Measurements from ENCODE around the gene PTOV1. TPM values are rescaled to one million over a fixed set of nuclear protein-coding genes. Genes with fewer than 3 reads are reported as not detected.

The PTOV1 gene
- total RNA-seq, 2 donors from 2014 or later: 179 to 252 TPM

DNA sequence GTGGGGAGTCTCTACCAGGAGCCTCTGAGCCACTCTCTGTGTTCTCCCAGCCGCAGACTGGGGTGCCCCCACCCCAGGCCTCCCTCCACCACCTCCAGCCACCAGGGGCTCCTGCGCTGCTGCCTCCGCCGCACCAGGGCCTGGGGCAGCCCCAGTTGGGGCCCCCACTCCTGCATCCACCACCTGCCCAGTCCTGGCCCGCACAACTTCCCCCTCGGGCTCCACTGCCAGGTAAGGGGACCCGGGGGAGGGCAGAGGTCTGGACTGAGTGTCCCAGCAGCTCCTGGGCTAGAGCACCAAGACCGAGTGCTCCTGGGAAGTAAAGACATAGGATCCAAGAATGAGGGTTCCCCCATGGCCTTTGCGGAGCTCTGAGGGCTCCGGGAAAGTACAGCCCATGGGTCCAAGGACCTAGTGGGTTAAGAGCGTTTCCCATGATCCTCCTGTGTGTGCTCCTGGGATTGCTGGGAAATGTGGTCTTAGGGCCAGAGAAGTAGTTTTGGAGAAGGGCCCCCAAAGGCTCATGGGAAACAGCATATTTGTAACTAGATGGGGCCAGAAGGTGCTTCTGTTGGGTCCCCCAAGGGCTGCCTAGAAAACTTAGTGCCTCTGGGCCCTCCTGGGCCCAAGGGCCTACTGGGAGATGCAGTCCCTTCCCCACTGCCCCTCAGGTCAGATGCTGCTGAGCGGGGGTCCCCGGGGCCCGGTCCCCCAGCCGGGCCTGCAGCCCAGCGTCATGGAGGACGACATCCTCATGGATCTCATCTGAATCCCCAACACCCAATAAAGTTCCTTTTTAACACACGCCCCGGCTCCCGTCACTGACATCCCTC lies 14.6 kb upstream of the PTOV1 start:
- 92% methylated on average over 20 of the region's 20 CpGs for WGBS
- Histone ChIP-seq H3K36me3 (peaks cover 4 to 47% of the 10 kb centered on the region in 2 donors), H3K27me3 (replicated peaks; ENCODE audit: insufficient read depth) (no peaks in the 10 kb centered on the region), H3K4me3 (no peak overlapping the region), H3K27ac (no peak overlapping the region), H3K9me3 (no peaks in the 10 kb centered on the region), H3K4me1 (replicated peaks) (no peaks in the 10 kb centered on the region)
- DNase-seq (ENCODE audit: low spot score): no peak
- intact Hi-C loops (cut with DNase I): no loop called here
- TF ChIP-seq POLR2AphosphoS5 (IDR thresholded peaks at IDR 0.05): no peak
- TF ChIP-seq, protein P1, sequence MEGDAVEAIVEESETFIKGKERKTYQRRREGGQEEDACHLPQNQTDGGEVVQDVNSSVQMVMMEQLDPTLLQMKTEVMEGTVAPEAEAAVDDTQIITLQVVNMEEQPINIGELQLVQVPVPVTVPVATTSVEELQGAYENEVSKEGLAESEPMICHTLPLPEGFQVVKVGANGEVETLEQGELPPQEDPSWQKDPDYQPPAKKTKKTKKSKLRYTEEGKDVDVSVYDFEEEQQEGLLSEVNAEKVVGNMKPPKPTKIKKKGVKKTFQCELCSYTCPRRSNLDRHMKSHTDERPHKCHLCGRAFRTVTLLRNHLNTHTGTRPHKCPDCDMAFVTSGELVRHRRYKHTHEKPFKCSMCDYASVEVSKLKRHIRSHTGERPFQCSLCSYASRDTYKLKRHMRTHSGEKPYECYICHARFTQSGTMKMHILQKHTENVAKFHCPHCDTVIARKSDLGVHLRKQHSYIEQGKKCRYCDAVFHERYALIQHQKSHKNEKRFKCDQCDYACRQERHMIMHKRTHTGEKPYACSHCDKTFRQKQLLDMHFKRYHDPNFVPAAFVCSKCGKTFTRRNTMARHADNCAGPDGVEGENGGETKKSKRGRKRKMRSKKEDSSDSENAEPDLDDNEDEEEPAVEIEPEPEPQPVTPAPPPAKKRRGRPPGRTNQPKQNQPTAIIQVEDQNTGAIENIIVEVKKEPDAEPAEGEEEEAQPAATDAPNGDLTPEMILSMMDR (IDR thresholded peaks at IDR 0.05): no peak
- no peak for TF ChIP-seq POLR2A (IDR thresholded peaks at IDR 0.05)

DNA sequence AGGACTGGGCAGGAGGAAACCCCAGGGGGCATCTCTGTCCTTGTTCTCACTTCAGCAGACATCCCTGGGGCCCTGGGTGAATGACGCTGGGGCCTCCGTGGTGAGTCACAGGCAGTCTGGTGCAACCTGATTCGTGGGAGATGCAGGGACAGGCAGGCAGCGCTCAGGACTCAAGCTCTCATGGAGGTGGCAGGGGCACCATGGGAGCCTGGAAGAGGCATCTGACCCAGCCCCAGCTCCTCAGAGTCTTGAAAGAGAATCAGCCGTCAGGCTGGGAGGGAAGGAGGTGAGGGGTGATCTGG lies 14.0 kb upstream of the PTOV1 start:
- H3K27ac ChIP-seq: no peak overlapping the region
- 89% methylated on average over 5 of the region's 5 CpGs for WGBS
- peaks cover 4 to 42% of the 10 kb centered on the region in 2 donors for H3K36me3 ChIP-seq
- TF ChIP-seq POLR2A (IDR thresholded peaks at IDR 0.05) (no peak), POLR2AphosphoS5 (IDR thresholded peaks at IDR 0.05) (no peak)
- TF ChIP-seq, protein P1 (IDR thresholded peaks at IDR 0.05): no peak
- no peak for DNase-seq (ENCODE audit: low spot score)
- intact Hi-C loops (cut with DNase I): no loop called here
- H3K27me3 ChIP-seq (replicated peaks; ENCODE audit: insufficient read depth): no peaks in the 10 kb centered on the region
- no peak overlapping the region for H3K4me3 ChIP-seq
- H3K9me3 ChIP-seq: no peaks in the 10 kb centered on the region
- H3K4me1 ChIP-seq (replicated peaks): no peaks in the 10 kb centered on the region

DNA sequence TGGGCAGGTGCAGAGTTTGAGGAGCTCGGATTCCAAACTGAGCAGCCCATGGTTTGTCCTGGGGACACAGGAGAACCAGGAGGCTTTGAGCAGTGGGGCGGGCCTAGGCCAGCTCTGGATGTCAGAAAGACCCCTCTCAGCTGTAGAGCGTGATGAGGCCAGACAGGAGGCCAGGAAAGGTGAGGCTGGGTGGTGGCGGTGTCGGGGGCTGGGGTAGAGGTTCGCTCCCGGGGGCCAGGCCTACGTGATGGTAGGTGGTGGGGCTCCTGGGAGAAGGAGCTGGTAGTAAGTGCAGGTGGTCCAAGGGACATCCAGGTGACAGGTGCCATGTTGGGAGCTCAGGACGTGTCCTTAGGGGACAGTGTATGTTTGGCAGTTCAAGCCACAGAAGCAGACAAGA lies 13.5 kb upstream of the PTOV1 start:
- no peak for DNase-seq (ENCODE audit: low spot score)
- Histone ChIP-seq H3K4me3 (no peak overlapping the region), H3K27me3 (replicated peaks; ENCODE audit: insufficient read depth) (no peaks in the 10 kb centered on the region), H3K36me3 (peaks cover 4 to 39% of the 10 kb centered on the region in 2 donors), H3K9me3 (no peaks in the 10 kb centered on the region), H3K4me1 (replicated peaks) (no peaks in the 10 kb centered on the region), H3K27ac (no peak overlapping the region)
- intact Hi-C loops (cut with DNase I): no loop called here
- TF ChIP-seq, protein P1 (IDR thresholded peaks at IDR 0.05): no peak
- TF ChIP-seq POLR2A (IDR thresholded peaks at IDR 0.05) (no peak), POLR2AphosphoS5 (IDR thresholded peaks at IDR 0.05) (no peak)
- 94% methylated on average over 9 of the region's 9 CpGs for WGBS

DNA sequence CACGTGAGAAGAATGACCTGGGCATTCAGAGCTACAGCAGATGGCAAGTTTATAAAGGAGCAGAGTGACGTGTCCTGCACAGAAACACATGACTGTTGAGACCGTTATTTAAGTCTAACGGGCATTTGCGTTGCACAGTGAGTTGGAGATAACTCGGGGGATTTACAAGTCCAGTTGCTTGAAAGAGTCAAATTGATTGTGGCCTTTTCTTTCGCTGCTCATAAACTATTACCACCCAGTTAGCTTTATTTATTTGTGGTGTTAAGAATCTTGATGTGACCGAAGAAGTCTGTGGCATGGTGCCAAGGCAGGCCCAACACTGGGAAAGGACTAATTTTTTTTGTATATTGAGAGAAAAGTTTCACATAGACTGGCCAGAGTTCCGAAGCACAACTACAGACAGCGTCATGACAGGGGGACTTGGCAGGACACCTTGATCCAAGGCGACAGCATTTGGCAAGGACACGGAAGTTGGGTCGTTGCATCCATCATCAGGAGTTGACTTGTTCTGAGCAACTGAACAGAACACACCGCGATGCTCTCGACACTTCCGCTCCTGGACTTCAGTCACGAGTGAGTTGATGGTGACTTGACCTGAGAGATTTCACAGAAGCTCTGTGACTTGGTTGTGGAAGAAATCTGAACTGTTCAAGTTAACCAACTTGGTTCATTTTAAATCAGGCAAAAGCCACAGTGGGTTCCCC lies 11.9 kb upstream of the PTOV1 start:
- DNase-seq (ENCODE audit: low spot score): no peak

More for the DNA sequence above, 11.9 kb upstream of the PTOV1 start:
- H3K27ac ChIP-seq: no peak overlapping the region
- no peaks in the 10 kb centered on the region for H3K4me1 ChIP-seq (replicated peaks)
- 68% methylated on average over 18 of the region's 18 CpGs for WGBS
- no peaks in the 10 kb centered on the region for H3K9me3 ChIP-seq
- TF ChIP-seq, protein P1 (IDR thresholded peaks at IDR 0.05): no peak
- TF ChIP-seq POLR2AphosphoS5 (IDR thresholded peaks at IDR 0.05) (no peak), POLR2A (IDR thresholded peaks at IDR 0.05) (no peak)
- no peak overlapping the region for H3K4me3 ChIP-seq
- intact Hi-C loops (cut with DNase I): no loop called here
- no peaks in the 10 kb centered on the region for H3K27me3 ChIP-seq (replicated peaks; ENCODE audit: insufficient read depth)
- H3K36me3 ChIP-seq: peaks cover 4 to 23% of the 10 kb centered on the region in 2 donors

Measured in prostate gland (tissue), 2 donors.